Retinal pigment epithelial cell (primary cell): Measurements from ENCODE around the gene EFR3B.
A peak's percentile ranks its signal among the peaks of the same experiment; 100 is the strongest.
"Not testable (repeated sequence)": the region's sequence is repeated elsewhere in the genome, so short reads cannot be mapped to it uniquely, and the experiment has no call there.

Experiments
- DNase-seq: peaks from one replicate; pipeline ENCODE4 v3.0.0-alpha.2; 2010; ENCODE audit warnings: low read depth
- H3K4me3 ChIP-seq: 2 replicates; pipeline ENCODE4 v1.5.1; 2011; ENCODE audit warnings: mild to moderate bottlenecking, low read length, control low read depth, moderate library complexity
- TF ChIP-seq, protein P1 (sequence below): conservative IDR thresholded peaks from 2 replicates; pipeline ENCODE4 v1.5.1; 2011; ENCODE audit warnings: low read depth, low read length, control low read depth, inconsistent platforms

EFR3B gene

DNA sequence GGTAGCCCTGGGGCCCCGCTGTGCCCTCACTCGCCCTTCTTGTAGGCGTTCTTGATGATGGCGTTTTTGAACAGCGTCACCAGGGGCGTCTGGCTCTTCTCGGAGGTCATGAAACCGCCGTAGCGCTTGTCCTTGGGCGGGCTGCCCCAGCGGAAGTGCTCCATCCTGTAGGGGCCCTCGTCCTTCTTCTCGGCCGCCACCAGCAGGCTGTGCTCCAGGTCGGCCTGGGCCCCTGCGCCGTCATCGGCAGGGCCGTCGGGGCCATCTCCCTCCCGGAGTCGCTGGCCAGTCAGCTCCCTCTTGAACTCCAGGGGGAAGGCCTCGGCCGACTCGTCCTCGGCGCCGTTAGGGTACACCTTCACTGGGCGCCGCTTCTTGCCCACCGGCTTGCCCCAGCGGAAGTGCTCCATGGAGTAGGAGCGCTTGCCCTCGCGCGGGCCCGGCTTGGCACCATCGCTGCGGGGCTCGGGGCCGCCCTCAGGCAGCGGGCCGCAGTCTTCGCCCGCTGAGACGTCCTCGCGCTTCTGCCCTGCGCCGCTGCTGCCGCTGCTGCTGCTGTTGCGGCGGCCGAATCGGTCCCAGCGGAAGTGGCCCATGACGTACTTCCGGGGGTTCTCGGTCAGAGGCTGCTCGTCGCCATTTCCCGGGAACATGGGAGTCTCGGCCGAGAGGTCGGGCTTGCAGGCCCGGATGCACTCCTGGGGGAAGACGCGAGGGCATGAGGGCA is 119.3 kb downstream of the EFR3B start:
- TF ChIP-seq, protein P1, sequence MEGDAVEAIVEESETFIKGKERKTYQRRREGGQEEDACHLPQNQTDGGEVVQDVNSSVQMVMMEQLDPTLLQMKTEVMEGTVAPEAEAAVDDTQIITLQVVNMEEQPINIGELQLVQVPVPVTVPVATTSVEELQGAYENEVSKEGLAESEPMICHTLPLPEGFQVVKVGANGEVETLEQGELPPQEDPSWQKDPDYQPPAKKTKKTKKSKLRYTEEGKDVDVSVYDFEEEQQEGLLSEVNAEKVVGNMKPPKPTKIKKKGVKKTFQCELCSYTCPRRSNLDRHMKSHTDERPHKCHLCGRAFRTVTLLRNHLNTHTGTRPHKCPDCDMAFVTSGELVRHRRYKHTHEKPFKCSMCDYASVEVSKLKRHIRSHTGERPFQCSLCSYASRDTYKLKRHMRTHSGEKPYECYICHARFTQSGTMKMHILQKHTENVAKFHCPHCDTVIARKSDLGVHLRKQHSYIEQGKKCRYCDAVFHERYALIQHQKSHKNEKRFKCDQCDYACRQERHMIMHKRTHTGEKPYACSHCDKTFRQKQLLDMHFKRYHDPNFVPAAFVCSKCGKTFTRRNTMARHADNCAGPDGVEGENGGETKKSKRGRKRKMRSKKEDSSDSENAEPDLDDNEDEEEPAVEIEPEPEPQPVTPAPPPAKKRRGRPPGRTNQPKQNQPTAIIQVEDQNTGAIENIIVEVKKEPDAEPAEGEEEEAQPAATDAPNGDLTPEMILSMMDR = no peak
- DNase-seq = no peak
- no peak overlapping the region for H3K4me3 ChIP-seq

DNA sequence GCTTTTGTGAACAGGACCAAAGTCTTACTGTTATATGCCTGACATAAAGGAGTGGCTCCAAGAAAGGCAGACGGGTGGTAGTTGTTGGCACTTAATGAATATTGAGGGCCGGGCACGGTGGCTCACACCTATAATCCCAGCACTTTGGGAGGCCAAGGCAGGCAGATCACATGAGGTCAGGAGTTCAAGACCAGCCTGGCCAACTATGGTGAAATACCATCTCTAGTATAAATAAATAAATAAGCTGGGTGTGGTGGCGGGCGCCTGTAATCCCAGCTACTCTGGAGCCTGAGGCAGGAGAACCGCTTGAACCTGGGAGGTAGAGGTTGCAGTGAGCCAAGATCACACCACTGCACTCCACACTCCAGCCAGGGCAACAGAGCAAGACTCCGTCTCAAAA is 120.2 kb downstream of the EFR3B start:
- DNase-seq, H3K4me3 ChIP-seq: not testable (repeated sequence)

DNA sequence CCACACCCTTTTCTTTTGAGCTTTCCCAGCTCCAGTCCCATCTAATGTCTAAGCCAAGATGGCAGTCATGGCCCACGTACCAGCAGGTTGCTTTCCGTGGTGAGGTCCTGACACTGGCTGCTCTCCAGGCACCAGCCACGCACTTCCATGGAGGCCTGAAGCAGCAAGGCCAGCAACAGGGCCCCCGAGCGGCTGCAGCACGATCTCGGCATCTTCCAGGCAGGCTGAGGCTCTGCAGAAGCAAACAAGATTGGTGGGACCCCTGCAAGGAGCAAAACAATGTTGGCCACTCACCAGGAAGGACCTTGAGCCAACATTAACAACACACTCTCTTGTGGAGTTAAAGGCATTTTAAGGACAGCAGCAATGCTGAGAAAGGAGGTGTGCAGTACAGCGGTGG is 122.7 kb downstream of the EFR3B start:
- DNase-seq = no peak
- H3K4me3 ChIP-seq = no peak overlapping the region
- TF ChIP-seq, protein P1 = no peak

DNA sequence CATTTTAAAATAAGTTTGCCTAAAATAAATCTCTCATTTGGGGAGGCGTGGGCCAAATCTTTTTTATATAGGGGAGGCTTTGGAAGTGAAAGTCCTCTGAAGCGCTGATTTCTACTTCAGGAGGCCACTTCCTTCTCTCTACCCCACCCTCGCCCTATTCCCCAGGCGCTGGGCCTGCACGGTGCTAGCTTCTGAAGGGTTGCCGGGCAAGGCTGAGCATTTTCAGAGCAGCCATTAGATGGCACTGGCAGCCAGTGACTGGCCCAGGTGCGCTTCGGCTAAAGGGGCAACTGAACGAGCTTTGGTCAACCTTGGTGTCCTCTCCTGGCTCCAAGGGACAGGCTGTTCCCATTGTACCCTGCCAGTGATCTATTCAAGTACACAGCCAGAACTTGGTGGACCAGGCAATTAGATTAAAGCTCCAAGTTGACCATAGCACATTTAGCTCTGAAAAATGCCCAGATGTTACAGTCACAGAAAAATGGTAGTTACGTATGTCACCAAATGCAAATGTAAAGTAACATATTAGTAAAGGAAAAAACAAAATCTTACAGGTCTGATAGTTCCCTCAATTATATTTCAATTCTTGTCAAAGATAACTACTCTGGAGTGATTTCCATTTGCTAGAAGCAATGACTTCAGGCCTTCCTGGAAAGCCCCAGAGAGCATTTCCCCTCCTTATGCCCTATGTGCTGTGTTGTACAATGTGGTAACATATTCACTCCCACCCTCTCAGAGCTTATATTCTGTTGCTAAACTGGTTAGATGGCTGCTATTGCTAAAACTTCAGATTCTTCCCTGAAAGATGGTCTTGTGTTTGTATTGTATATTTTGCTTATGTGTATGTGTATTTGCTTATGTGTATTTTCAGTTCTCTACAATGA is 124.4 kb downstream of the EFR3B start:
- TF ChIP-seq, protein P1 = peak; percentile 47
- no peak for DNase-seq
- no peak overlapping the region for H3K4me3 ChIP-seq

DNA sequence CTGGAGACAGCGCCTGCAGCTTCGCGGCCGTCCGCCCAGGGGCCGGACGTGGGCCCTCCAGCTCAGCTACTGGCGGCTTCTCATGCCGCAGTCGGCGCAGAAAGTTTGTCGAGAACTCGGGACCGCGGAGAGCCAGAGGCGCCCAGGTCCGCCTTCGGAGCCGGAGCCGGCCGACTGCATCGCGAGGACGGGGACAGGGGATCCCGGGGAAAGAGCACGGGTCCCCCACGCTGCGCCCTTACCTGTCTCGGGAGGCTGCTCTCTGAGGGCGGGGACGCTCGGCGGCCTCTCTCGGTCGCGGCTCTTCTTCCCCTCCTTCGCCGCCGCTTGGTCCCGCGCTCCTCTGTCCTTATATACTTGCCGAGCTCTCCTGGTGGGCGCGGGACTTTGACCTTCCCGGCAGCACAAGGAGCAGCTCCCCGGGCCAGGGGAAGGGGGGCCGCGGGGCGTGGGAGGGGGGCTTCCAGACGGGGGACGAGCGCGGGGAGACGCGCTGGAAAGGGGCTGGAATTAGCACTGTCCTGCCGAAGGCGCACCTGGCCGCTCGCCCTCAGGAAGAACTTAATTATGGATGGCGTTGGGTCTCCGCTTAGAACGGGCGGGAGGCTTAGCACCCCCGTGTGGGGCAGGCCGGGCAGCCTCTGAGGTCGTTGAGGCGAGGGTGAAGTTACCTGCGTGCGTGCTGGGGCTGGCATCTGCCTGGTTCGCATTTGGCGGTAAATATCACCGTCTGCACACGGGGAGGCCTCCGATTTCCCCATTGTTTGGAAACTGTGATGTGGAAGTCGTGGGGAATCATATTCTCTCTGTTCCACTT is 126.6 kb downstream of the EFR3B start, which contains the start of gene POMC:
POMC (minus strand) TSS at position 325 of the 817 bp plus-strand sequence. CDS start 3,808 bp downstream, outside the sequence.
- TF ChIP-seq, protein P1 = no peak
- H3K4me3 ChIP-seq = peak within 1 kb of the TSS; percentile 42
- no peak for DNase-seq

DNA sequence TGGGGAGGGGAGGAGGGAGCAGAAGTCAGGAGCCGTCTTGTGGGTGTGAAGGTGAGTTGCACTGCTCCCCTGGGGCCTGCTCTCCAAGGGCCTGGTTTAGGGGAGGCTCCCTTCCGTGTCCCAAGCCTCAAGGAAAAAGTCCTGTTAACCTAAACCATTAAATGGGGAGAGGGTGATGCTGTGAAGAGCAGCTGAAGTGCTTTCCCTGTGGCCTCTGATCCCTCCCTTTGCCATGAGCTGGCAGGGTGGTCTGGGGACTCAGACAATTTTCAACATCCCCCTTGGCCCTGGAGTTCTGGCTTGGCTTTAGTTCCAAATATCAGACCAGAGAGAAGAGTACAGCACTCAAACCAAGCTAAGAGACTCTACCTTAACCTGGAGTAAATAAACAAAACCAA is 127.2 kb downstream of the EFR3B start:
- no peak for DNase-seq
- H3K4me3 ChIP-seq = no peak overlapping the region
- TF ChIP-seq, protein P1 = no peak

DNA sequence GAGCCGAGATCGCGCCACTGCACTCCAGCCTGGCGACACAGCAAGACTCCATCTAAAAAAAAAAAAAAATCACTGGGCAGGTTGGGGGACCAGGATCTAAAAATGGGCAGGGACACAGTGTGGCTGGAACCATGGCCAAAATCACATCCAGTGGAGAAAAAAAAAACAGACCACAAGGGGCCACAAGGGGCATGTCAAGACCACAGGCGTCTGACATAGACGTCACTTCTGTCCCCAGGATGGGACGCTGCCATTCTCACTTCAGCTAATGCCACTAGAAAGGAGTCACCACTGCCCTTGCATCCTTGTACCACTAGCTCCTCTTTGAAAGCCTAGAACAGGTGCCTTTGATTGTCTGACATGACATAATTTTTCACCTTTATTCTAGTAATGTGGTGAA is 129.0 kb downstream of the EFR3B start:
- no peak for DNase-seq
- TF ChIP-seq, protein P1 = no peak
- H3K4me3 ChIP-seq = no peak overlapping the region
